ENCODE results near the gene APOBEC3A. TPM values are rescaled to one million over a fixed set of nuclear protein-coding genes. Genes with fewer than 3 reads are reported as not detected.

The APOBEC3A gene
- total RNA-seq, 1 experiment from 2014 or later = not detected

DNA sequence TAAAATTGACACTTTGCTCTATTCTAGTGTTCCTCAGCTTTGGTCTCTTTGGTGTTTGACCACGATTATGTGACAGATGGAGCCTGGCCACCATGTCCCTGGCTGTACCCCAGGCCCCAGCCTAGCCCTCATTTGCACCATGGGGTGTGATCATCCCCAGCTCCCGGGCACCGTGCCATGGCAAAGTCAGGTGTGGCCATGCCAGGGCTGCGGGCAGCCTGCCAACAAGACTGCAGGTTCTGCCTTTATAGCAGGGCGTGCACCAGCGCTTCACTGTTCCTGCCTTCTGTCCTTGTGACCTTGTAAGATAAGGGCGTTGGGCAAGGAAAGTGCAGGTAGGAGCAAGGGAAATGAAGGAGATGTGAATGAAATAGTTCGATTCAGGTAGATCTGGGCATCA, 22.4 kb upstream of the APOBEC3A start:
- ChIA-PET CTCF (interaction anchor here (0.6 to 1.3 kb wide), 3 partner anchors 9 to 63 kb away, joined by 4 to 6 read pairs (median 4); partner anchors contain the start of gene CBX6), POLR2A (interaction anchor here (1.7 to 2.8 kb wide), 2 partner anchors 11 to 14 kb away, joined by 5 to 11 read pairs; no protein-coding TSS in a partner anchor)
- Mint-ChIP-seq H3K4me3 (ENCODE audit: unreplicated experiment) (no peak overlapping the region), H3K4me1 (ENCODE audit: insufficient read depth, unreplicated experiment) (peaks cover 8% of the 10 kb centered on the region), H3K27ac (ENCODE audit: low read depth, unreplicated experiment) (no peak overlapping the region), H3K36me3 (ENCODE audit: insufficient read depth, unreplicated experiment) (no peaks in the 10 kb centered on the region), H3K9me3 (ENCODE audit: unreplicated experiment) (no peaks in the 10 kb centered on the region), H3K27me3 (ENCODE audit: insufficient read depth, unreplicated experiment) (peaks cover 71% of the 10 kb centered on the region)
- intact Hi-C loops (cut with micrococcal nuclease) = no loop called here
- TF ChIP-seq, protein P1, sequence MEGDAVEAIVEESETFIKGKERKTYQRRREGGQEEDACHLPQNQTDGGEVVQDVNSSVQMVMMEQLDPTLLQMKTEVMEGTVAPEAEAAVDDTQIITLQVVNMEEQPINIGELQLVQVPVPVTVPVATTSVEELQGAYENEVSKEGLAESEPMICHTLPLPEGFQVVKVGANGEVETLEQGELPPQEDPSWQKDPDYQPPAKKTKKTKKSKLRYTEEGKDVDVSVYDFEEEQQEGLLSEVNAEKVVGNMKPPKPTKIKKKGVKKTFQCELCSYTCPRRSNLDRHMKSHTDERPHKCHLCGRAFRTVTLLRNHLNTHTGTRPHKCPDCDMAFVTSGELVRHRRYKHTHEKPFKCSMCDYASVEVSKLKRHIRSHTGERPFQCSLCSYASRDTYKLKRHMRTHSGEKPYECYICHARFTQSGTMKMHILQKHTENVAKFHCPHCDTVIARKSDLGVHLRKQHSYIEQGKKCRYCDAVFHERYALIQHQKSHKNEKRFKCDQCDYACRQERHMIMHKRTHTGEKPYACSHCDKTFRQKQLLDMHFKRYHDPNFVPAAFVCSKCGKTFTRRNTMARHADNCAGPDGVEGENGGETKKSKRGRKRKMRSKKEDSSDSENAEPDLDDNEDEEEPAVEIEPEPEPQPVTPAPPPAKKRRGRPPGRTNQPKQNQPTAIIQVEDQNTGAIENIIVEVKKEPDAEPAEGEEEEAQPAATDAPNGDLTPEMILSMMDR (IDR thresholded peaks at IDR 0.05; ENCODE audit: unreplicated experiment) = no peak
- no TSS peak for BruUV-seq (replicated peaks)
- peak; percentile 91 for DNase-seq (ENCODE audit: unreplicated experiment)

GRCh38 chr22:38935616-38936015, 21.8 kb upstream of the APOBEC3A start:
- BruUV-seq (replicated peaks) = no TSS peak
- DNase-seq (ENCODE audit: unreplicated experiment) = no peak
- Mint-ChIP-seq H3K4me3 (ENCODE audit: unreplicated experiment) (no peak overlapping the region), H3K9me3 (ENCODE audit: unreplicated experiment) (no peaks in the 10 kb centered on the region), H3K36me3 (ENCODE audit: insufficient read depth, unreplicated experiment) (no peaks in the 10 kb centered on the region), H3K27me3 (ENCODE audit: insufficient read depth, unreplicated experiment) (peaks cover 71% of the 10 kb centered on the region), H3K27ac (ENCODE audit: low read depth, unreplicated experiment) (no peak overlapping the region), H3K4me1 (ENCODE audit: insufficient read depth, unreplicated experiment) (peaks cover 8% of the 10 kb centered on the region)
- POLR2A ChIA-PET = interaction anchor here (1.7 to 2.8 kb wide), 2 partner anchors 11 to 15 kb away, joined by 5 to 11 read pairs; no protein-coding TSS in a partner anchor
- intact Hi-C loops (cut with micrococcal nuclease) = no loop called here
- CTCF ChIA-PET = interaction anchor here (0.6 to 1.3 kb wide), 4 partner anchors 10 to 376 kb away, joined by 3 to 6 read pairs (median 4); partner anchors contain the start of gene CBX6
- TF ChIP-seq, protein P1 (IDR thresholded peaks at IDR 0.05; ENCODE audit: unreplicated experiment) = no peak

GRCh38 chr22:38936562-38936961, 20.8 kb upstream of the APOBEC3A start:
- DNase-seq (ENCODE audit: unreplicated experiment) = no peak
- ChIA-PET POLR2A (no interaction called here), CTCF (no interaction called here)
- no peak overlapping the region for H3K27ac Mint-ChIP-seq (ENCODE audit: low read depth, unreplicated experiment)
- H3K9me3 Mint-ChIP-seq (ENCODE audit: unreplicated experiment) = no peaks in the 10 kb centered on the region
- peaks cover 9% of the 10 kb centered on the region for H3K4me1 Mint-ChIP-seq (ENCODE audit: insufficient read depth, unreplicated experiment)
- BruUV-seq (replicated peaks) = no TSS peak
- intact Hi-C loops (cut with micrococcal nuclease) = no loop called here
- peaks cover 77% of the 10 kb centered on the region for H3K27me3 Mint-ChIP-seq (ENCODE audit: insufficient read depth, unreplicated experiment)
- TF ChIP-seq, protein P1 (IDR thresholded peaks at IDR 0.05; ENCODE audit: unreplicated experiment) = no peak
- no peaks in the 10 kb centered on the region for H3K36me3 Mint-ChIP-seq (ENCODE audit: insufficient read depth, unreplicated experiment)
- H3K4me3 Mint-ChIP-seq (ENCODE audit: unreplicated experiment) = no peak overlapping the region

GRCh38 chr22:38937036-38937435, 20.4 kb upstream of the APOBEC3A start:
- Mint-ChIP-seq H3K27me3 (ENCODE audit: insufficient read depth, unreplicated experiment) (peaks cover 81% of the 10 kb centered on the region), H3K27ac (ENCODE audit: low read depth, unreplicated experiment) (no peak overlapping the region), H3K4me3 (ENCODE audit: unreplicated experiment) (no peak overlapping the region), H3K36me3 (ENCODE audit: insufficient read depth, unreplicated experiment) (no peaks in the 10 kb centered on the region), H3K9me3 (ENCODE audit: unreplicated experiment) (no peaks in the 10 kb centered on the region), H3K4me1 (ENCODE audit: insufficient read depth, unreplicated experiment) (peaks cover 14% of the 10 kb centered on the region)
- ChIA-PET POLR2A (no interaction called here), CTCF (no interaction called here)
- TF ChIP-seq, protein P1 (IDR thresholded peaks at IDR 0.05; ENCODE audit: unreplicated experiment) = no peak
- BruUV-seq (replicated peaks) = no TSS peak
- intact Hi-C loops (cut with micrococcal nuclease) = no loop called here
- DNase-seq (ENCODE audit: unreplicated experiment) = no peak

All from MCF 10A (cell line).